ENCODE results near the gene TIMM50. TPM values are rescaled to one million over a fixed set of nuclear protein-coding genes. Genes with fewer than 3 reads are reported as not detected.
"Not testable (repeated sequence)": the region's sequence is repeated elsewhere in the genome, so short reads cannot be mapped to it uniquely, and the experiment has no call there.

TIMM50 gene
- total RNA-seq, 4 donors from 2014 or later = 38.4 to 65.5 (median 55.4) TPM

GRCh38 chr19:39445196-39446111, 35.2 kb upstream of the TIMM50 start, which contains the start of gene SUPT5H:
Gene SUPT5H, plus strand, starts transcription at chr19:39445582. Its CDS starts 309 bp downstream, at chr19:39445891.
- H3K36me3 ChIP-seq = peaks cover under 1 to 16% (median 2%) of the 10 kb centered on the region in 3 donors
- DNase-seq (ENCODE audit: low spot score in 2 of 2) = peak; percentile 94
- 0 to 1% methylated on average over 58 to 68 of the region's 68 CpGs for WGBS, 2 donors
- H3K4me1 ChIP-seq = peaks cover 7 to 45% (median 30%) of the 10 kb centered on the region in 4 donors
- H3K27ac ChIP-seq = peak within 1 kb of the TSS; percentile 89 to 98 (median 96)
- peak; percentile 94 to 95 for TF ChIP-seq POLR2A (IDR thresholded peaks at IDR 0.05)
- peak; percentile 85 to 100 for TF ChIP-seq EP300 (IDR thresholded peaks at IDR 0.05)
- TF ChIP-seq CTCF (IDR thresholded peaks at IDR 0.05) = peak in 1 of 5 experiments; percentile 53
- H3K9me3 ChIP-seq = no peaks in the 10 kb centered on the region
- no peaks in the 10 kb centered on the region for H3K27me3 ChIP-seq
- peak within 1 kb of the TSS; percentile 74 to 91 (median 78) for H3K4me3 ChIP-seq

GRCh38 chr19:39446365-39447084, 34.1 kb upstream of the TIMM50 start:
- no peaks in the 10 kb centered on the region for H3K9me3 ChIP-seq
- no peaks in the 10 kb centered on the region for H3K27me3 ChIP-seq
- 85 to 86% methylated on average over 16 of the region's 16 CpGs for WGBS, 2 donors
- H3K4me1 ChIP-seq = peaks cover 7 to 44% (median 31%) of the 10 kb centered on the region in 4 donors
- H3K4me3 ChIP-seq = peak overlapping the region; percentile 74 to 91 (median 78)
- TF ChIP-seq POLR2A (IDR thresholded peaks at IDR 0.05) (no peak), EP300 (IDR thresholded peaks at IDR 0.05) (no peak), CTCF (IDR thresholded peaks at IDR 0.05) (no peak)
- peak overlapping the region in 2 of 4 donors; percentile 94 to 98 for H3K27ac ChIP-seq
- H3K36me3 ChIP-seq = peaks cover 2 to 16% (median 3%) of the 10 kb centered on the region in 3 donors
- no peak for DNase-seq (ENCODE audit: low spot score in 2 of 2)

- WGBS, 2 donors = 59 to 72% methylated on average over 3 of the region's 3 CpGs
- H3K4me1 ChIP-seq = peaks cover 7 to 49% (median 31%) of the 10 kb centered on the region in 4 donors
- TF ChIP-seq EP300 (IDR thresholded peaks at IDR 0.05) (no peak), POLR2A (IDR thresholded peaks at IDR 0.05) (no peak), CTCF (IDR thresholded peaks at IDR 0.05) (no peak)
These were observed 32.4 kb upstream of the TIMM50 start for GRCh38 chr19:39448271-39448670.

GRCh38 chr19:39449116-39449797, 31.4 kb upstream of the TIMM50 start:
- TF ChIP-seq CTCF (IDR thresholded peaks at IDR 0.05) (no peak), POLR2A (IDR thresholded peaks at IDR 0.05) (no peak), EP300 (IDR thresholded peaks at IDR 0.05) (no peak)
- H3K27me3 ChIP-seq = no peaks in the 10 kb centered on the region
- H3K4me3 ChIP-seq = no peak overlapping the region
- no peaks in the 10 kb centered on the region for H3K9me3 ChIP-seq
- 75 to 85% methylated on average over 8 of the region's 8 CpGs for WGBS, 2 donors
- H3K27ac ChIP-seq = no peak overlapping the region
- H3K36me3 ChIP-seq = peaks cover 2 to 40% (median 14%) of the 10 kb centered on the region in 3 donors
- H3K4me1 ChIP-seq = peaks cover 7 to 46% (median 29%) of the 10 kb centered on the region in 4 donors
- DNase-seq (ENCODE audit: low spot score in 2 of 2) = no peak

More at GRCh38 chr19:39448271-39448670, 32.4 kb upstream of the TIMM50 start:
- Histone ChIP-seq H3K4me3 (no peak overlapping the region), H3K27ac (no peak overlapping the region), H3K36me3 (peaks cover 2 to 30% (median 8%) of the 10 kb centered on the region in 3 donors), H3K27me3 (no peaks in the 10 kb centered on the region), H3K9me3 (no peaks in the 10 kb centered on the region)
- DNase-seq (ENCODE audit: low spot score in 2 of 2) = no peak

- not testable (repeated sequence) for H3K27me3 ChIP-seq; DNase-seq (ENCODE audit: low spot score in 2 of 2); H3K4me3 ChIP-seq; H3K9me3 ChIP-seq; H3K27ac ChIP-seq
- peaks cover 2 to 55% (median 14%) of the 10 kb centered on the region in 3 donors for H3K36me3 ChIP-seq
- 93 to 95% methylated on average over 8 of the region's 8 CpGs for WGBS, 2 donors
- peaks cover 6 to 39% (median 25%) of the 10 kb centered on the region in 4 donors for H3K4me1 ChIP-seq
These were observed 29.4 kb upstream of the TIMM50 start for GRCh38 chr19:39451257-39451656.

All from tibial nerve (tissue), 4 donors.